PFSK-1 (cell line): ENCODE data around the gene SAA1.

Experiments used
- POLR2AphosphoS5 ChIP-seq: IDR thresholded peaks from 2 replicates; pipeline ENCODE4 v1.6.1; 2012; ENCODE audit warnings: low read depth, mild to moderate bottlenecking, control low read depth, low read length, moderate library complexity
- REST ChIP-seq, 2 experiments: IDR thresholded peaks; 2 replicates each; pipeline versions ENCODE4 v1.6.1 to v1.8.0; 2011 to 2012; ENCODE audit warnings: low read depth in 2 of 2, low read length in 2 of 2, control low read depth in 1 of 2, inconsistent platforms in 1 of 2, mild to moderate bottlenecking in 1 of 2, moderate library complexity in 1 of 2; ENCODE audit not compliant: insufficient read depth in 1 of 2
- SIN3A ChIP-seq: IDR thresholded peaks from 2 replicates; pipeline ENCODE4 v1.6.1; 2012; ENCODE audit warnings: mild to moderate bottlenecking, low read length, moderate library complexity, borderline replicate concordance; ENCODE audit not compliant: insufficient read depth
- TAF1 ChIP-seq: IDR thresholded peaks from 2 replicates; pipeline ENCODE4 v1.6.1; 2012; ENCODE audit warnings: low read length, control low read depth, borderline replicate concordance; ENCODE audit not compliant: insufficient read depth

DNA sequence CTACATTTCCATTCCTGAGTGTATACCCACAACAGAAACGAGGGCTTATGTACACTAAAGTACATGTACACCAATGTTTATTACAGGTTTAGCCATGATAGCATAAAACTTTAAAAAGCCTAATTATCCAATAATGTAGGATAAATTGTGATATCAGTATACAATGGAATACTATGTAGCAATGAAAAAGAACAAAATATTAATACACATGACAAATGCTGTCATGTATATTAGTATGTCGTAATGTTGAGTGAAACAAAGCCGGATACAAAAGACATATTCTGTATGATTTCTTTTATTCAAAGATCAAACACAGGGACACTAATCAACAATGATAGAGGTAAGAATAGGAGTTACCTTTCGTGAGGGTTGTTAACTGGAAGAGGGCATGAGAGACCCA lies 32.2 kb upstream of the SAA1 start:
- TF ChIP-seq SIN3A (no peak), POLR2AphosphoS5 (no peak), REST (IDR thresholded peaks at IDR 0.05; ENCODE audit: insufficient read depth in 1 of 2, low read depth in 2 of 2, low read length in 2 of 2) (no peak), TAF1 (no peak)
